Tibial nerve (tissue), 4 donors: ENCODE data around the gene CREM. TPM values are rescaled to one million over a fixed set of nuclear protein-coding genes. Genes with fewer than 3 reads are reported as not detected.

Experiments used
- DNase-seq, 2 donors: peaks; one replicate each; pipeline ENCODE4 v3.0.0-alpha.2; 2019; ENCODE audit warnings: low spot score in 2 of 2
- H3K27ac ChIP-seq, 4 donors: fragments of 200-600 bp; sonication (generic) in 3 of 4; one replicate each; pipeline ENCODE4 v1.5.1; 2017 to 2019; ENCODE audit warnings: mild to moderate bottlenecking in 1 of 4
- H3K27me3 ChIP-seq, 2 donors: fragments of 200-600 bp; sonication (generic) in 1 of 2; one replicate each; pipeline versions ENCODE4 v1.5.1 to v1.6.0; 2017 to 2019
- H3K36me3 ChIP-seq, 3 donors: fragments of 200-600 bp; sonication (generic); one replicate each; pipeline ENCODE4 v1.5.1; 2018 to 2019
- H3K4me1 ChIP-seq, 4 donors: fragments of 200-600 bp; sonication (generic) in 3 of 4; one replicate each; pipeline ENCODE4 v1.5.1; 2017 to 2019
- H3K4me3 ChIP-seq, 4 donors: fragments of 200-600 bp; sonication (generic) in 3 of 4; one replicate each; pipeline ENCODE4 v1.5.1; 2017 to 2019; ENCODE audit warnings: mild to moderate bottlenecking in 1 of 4, moderate library complexity in 1 of 4
- H3K9me3 ChIP-seq, 4 donors: fragments of 200-600 bp; sonication (generic) in 3 of 4; one replicate each; pipeline ENCODE4 v1.5.1; 2017 to 2019
- CTCF ChIP-seq, 5 experiments: fragments of 200-600 bp in 3 of 5; fragments of 450-650 bp in 2 of 5; sonication (generic) in 3 of 5; IDR thresholded peaks; one replicate each; pipeline ENCODE4 v1.5.1; 2016 to 2019; ENCODE audit warnings: antibody characterized with exemption in 5 of 5, mild to moderate bottlenecking in 3 of 5, moderate library complexity in 2 of 5
- EP300 ChIP-seq, 2 donors: sonication (generic); formaldehyde crosslinking; IDR thresholded peaks; one replicate each; pipeline ENCODE4 v1.6.1; 2017; ENCODE audit warnings: antibody characterized with exemption in 2 of 2, mild to moderate bottlenecking in 1 of 2
- POLR2A ChIP-seq, 2 donors: fragments of 450-650 bp; IDR thresholded peaks; one replicate each; pipeline ENCODE4 v1.6.1; 2017; ENCODE audit warnings: antibody characterized with exemption in 2 of 2, mild to moderate bottlenecking in 2 of 2, moderate library complexity in 2 of 2
- WGBS, 2 donors: methylation state at CpG; one replicate each; pipeline ENCODE4 v1.1.5; 2018; 5-methylcytosine and 5-hydroxymethylcytosine counted together
- total RNA-seq, 4 donors: library from RNA; depleted of rRNA; stranded (reverse); fragments of >200 nt; gene quantifications; one replicate each; pipeline ENCODE4 v1.1.0, GENCODE V29; 2016

The CREM gene
- total RNA-seq, 4 donors from 2014 or later = 27.3 to 41.7 (median 36.1) TPM

- no peak for DNase-seq
- H3K36me3 ChIP-seq = no peaks in the 10 kb centered on the region
- H3K27me3 ChIP-seq = no peaks in the 10 kb centered on the region
- peak overlapping the region; percentile 55 to 98 (median 95) for H3K27ac ChIP-seq
- 0 to 1% methylated on average over 21 to 26 of the region's 27 CpGs for whole genome bisulfite sequencing, 2 donors
- peak overlapping the region; percentile 68 to 96 (median 80) for H3K4me3 ChIP-seq
- peaks cover 0 to 44% (median 27%) of the 10 kb centered on the region in 4 donors for H3K4me1 ChIP-seq
- no peak for TF ChIP-seq EP300 (IDR thresholded peaks at IDR 0.05)
- no peak for TF ChIP-seq POLR2A (IDR thresholded peaks at IDR 0.05)
- no peak for TF ChIP-seq CTCF (IDR thresholded peaks at IDR 0.05)
- H3K9me3 ChIP-seq = peaks cover 0 to 5% (median 0%) of the 10 kb centered on the region in 4 donors
Measured at GRCh38 chr10:35089611-35090161, 37.0 kb upstream of the CREM start.

GRCh38 chr10:35090162-35090954, 36.3 kb upstream of the CREM start, which contains the start of gene CUL2:
Gene CUL2 (minus strand): TSS chr10:35090341. CDS start chr10:35071317, 19,024 bp downstream.
- Histone ChIP-seq H3K9me3 (peaks cover 0 to 5% (median 0%) of the 10 kb centered on the region in 4 donors), H3K4me1 (peaks cover 0 to 44% (median 27%) of the 10 kb centered on the region in 4 donors), H3K36me3 (no peaks in the 10 kb centered on the region), H3K4me3 (peak within 1 kb of the TSS; percentile 68 to 96 (median 80)), H3K27me3 (no peaks in the 10 kb centered on the region), H3K27ac (peak within 1 kb of the TSS; percentile 55 to 98 (median 95))
- TF ChIP-seq CTCF (IDR thresholded peaks at IDR 0.05) (peak in 1 of 5 experiments; percentile 53), EP300 (IDR thresholded peaks at IDR 0.05) (peak; percentile 63 to 97), POLR2A (IDR thresholded peaks at IDR 0.05) (no peak)
- peak; percentile 81 to 95 for DNase-seq
- 1 to 2% methylated on average over 31 to 58 of the region's 59 CpGs for WGBS, 2 donors

DNA sequence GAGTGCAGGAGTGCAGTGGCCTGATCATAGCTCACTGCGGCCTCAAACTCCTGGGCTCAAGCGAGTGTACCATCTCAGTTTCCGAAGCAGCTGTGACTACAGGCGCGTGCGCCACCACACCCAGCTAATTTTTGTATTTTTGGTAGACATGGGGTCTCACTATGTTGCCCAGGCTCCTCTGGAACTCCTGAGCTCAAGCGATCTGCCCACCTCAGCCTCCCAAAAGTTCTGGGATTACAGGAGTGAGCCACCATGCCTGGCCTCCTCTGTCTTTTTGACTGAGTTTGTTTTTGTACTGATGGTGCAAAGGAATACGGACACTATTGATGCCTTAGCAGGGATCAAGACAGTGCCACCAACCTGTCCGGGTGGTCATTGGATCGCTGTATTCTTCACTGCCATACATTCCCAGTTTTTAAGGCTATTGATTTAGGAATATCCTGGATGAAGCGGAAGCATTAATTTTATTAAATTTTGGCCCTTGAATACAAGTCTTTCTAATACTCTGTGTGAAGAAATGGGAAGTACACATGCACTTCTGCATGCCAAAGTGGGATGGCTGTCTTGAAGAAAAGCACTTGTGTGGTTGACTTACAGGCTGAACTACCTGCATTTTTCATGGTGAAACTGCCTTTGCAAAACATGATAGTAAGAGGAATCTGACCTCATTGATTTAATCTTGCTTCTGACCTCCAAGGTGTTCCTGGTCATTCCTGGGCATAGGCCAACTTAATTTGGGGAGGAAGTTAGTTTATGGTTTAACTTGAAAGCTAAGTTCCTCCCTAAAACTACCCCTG, 34.5 kb upstream of the CREM start:
- DNase-seq = no peak
- 92 to 95% methylated on average over 11 of the region's 11 CpGs for WGBS, 2 donors
- Histone ChIP-seq H3K36me3 (no peaks in the 10 kb centered on the region), H3K4me1 (peaks cover 0 to 29% (median 21%) of the 10 kb centered on the region in 4 donors), H3K27ac (no peak overlapping the region), H3K9me3 (peaks cover 0 to 5% (median 0%) of the 10 kb centered on the region in 4 donors), H3K27me3 (no peaks in the 10 kb centered on the region), H3K4me3 (no peak overlapping the region)
- TF ChIP-seq CTCF (IDR thresholded peaks at IDR 0.05) (no peak), POLR2A (IDR thresholded peaks at IDR 0.05) (no peak), EP300 (IDR thresholded peaks at IDR 0.05) (no peak)

- WGBS, 2 donors = 45 to 56% methylated on average over 1 of the region's 1 CpG
- TF ChIP-seq EP300 (IDR thresholded peaks at IDR 0.05) (no peak), POLR2A (IDR thresholded peaks at IDR 0.05) (no peak), CTCF (IDR thresholded peaks at IDR 0.05) (no peak)
- Histone ChIP-seq H3K27me3 (no peaks in the 10 kb centered on the region), H3K36me3 (no peaks in the 10 kb centered on the region), H3K4me1 (peaks cover 0 to 24% (median 18%) of the 10 kb centered on the region in 4 donors), H3K4me3 (no peak overlapping the region), H3K27ac (no peak overlapping the region), H3K9me3 (peaks cover 0 to 5% (median 0%) of the 10 kb centered on the region in 4 donors)
- DNase-seq = no peak
Measured at GRCh38 chr10:35092851-35093250, 33.8 kb upstream of the CREM start.
